Bronchial epithelial cell (primary cell): Measurements from ENCODE around the gene EN2. TPM values are rescaled to one million over a fixed set of nuclear protein-coding genes. Genes with fewer than 3 reads are reported as not detected.

Source experiments
- DNase-seq: peaks from one replicate; pipeline ENCODE4 v3.0.0-alpha.2; 2010; ENCODE audit warnings: low read depth
- FAIRE-seq: peaks from 2 replicates; lab custom pipeline; 2011; peaks lifted over from hg19 to GRCh38; lab: Jason Lieb, UNC
- H3K27me3 ChIP-seq: 2 replicates; pipeline ENCODE4 v1.5.1; 2011; ENCODE audit warnings: low read length; ENCODE audit not compliant: control insufficient read depth, insufficient read depth
- H3K36me3 ChIP-seq: 2 replicates; pipeline ENCODE4 v1.5.1; 2011; ENCODE audit warnings: low read length; ENCODE audit not compliant: control insufficient read depth, insufficient read depth
- H3K4me3 ChIP-seq: 2 replicates; pipeline ENCODE4 v1.5.1; 2011; ENCODE audit warnings: mild to moderate bottlenecking, low read depth, low read length, control low read depth
- total RNA-seq: library from RNA; depleted of rRNA; stranded (reverse); fragments of >200 nt; gene quantifications from 2 replicates; pipeline ENCODE4 v1.2.1, GENCODE V29; 2014
- TF ChIP-seq, protein P1 (sequence below): IDR thresholded peaks from 2 replicates; pipeline ENCODE4 v1.5.1; 2011; ENCODE audit warnings: mild to moderate bottlenecking, moderate library complexity, low read length, control low read depth, inconsistent platforms; ENCODE audit not compliant: insufficient read depth, severe bottlenecking

The EN2 gene
- total RNA-seq, 1 donor from 2014 or later: not detected

GRCh38 chr7:155412416-155413253, 45.3 kb upstream of the EN2 start:
- FAIRE-seq (no peak), DNase-seq (peak; percentile 5)
- H3K4me3 ChIP-seq: no peak overlapping the region
- no peaks in the 10 kb centered on the region for H3K36me3 ChIP-seq
- TF ChIP-seq, protein P1, sequence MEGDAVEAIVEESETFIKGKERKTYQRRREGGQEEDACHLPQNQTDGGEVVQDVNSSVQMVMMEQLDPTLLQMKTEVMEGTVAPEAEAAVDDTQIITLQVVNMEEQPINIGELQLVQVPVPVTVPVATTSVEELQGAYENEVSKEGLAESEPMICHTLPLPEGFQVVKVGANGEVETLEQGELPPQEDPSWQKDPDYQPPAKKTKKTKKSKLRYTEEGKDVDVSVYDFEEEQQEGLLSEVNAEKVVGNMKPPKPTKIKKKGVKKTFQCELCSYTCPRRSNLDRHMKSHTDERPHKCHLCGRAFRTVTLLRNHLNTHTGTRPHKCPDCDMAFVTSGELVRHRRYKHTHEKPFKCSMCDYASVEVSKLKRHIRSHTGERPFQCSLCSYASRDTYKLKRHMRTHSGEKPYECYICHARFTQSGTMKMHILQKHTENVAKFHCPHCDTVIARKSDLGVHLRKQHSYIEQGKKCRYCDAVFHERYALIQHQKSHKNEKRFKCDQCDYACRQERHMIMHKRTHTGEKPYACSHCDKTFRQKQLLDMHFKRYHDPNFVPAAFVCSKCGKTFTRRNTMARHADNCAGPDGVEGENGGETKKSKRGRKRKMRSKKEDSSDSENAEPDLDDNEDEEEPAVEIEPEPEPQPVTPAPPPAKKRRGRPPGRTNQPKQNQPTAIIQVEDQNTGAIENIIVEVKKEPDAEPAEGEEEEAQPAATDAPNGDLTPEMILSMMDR: peak; percentile 62
- H3K27me3 ChIP-seq: no peaks in the 10 kb centered on the region

DNA sequence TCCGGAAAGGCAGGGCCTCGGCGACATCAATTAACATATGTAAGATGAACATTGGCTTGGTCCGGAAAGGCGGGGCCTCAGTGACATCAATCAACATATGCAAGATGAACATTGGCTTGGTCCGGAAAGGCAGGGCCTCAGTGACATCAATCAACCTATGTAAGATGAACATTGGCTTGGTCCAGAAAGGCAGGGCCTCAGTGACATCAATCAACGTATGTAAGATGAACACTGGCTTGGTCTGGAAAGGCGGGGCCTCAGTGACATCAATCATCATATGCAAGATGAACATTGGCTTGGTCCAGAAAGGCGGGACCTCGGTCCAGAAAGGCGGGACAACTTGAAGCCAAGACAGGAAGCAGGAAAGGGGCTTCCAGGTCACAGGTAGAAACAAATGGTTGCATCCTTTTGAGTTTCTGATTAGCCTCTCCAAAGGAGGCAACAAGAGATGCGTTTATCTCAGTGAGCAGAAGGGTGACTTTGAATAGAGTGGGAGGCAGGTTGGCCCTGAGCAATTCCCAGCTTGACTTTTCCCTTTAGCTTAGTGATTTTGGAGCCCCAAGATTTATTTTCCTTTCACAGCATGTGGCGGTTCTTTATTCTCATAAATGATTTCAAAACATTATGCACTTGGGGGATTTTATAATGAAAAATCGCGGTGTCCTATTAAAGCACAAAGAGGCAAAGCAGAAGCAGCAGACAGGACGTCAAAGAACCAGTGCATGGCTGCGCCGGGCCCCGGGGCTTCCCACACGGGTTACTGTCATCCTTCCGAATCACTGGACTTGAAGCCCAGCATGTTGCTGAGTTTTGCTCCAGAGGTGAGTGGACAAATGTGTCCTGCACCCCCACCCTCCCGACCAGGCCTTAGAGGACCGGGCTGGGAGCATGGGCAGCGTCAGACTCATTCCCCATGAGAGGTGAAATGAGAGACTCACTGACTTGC, 43.1 kb upstream of the EN2 start:
- DNase-seq (no peak), FAIRE-seq (peak; percentile 50)
- no peaks in the 10 kb centered on the region for H3K27me3 ChIP-seq
- H3K36me3 ChIP-seq: no peaks in the 10 kb centered on the region
- no peak overlapping the region for H3K4me3 ChIP-seq
- TF ChIP-seq, protein P1: no peak

GRCh38 chr7:155416646-155417380, 41.1 kb upstream of the EN2 start:
- FAIRE-seq: no peak
- H3K36me3 ChIP-seq: no peaks in the 10 kb centered on the region

DNA sequence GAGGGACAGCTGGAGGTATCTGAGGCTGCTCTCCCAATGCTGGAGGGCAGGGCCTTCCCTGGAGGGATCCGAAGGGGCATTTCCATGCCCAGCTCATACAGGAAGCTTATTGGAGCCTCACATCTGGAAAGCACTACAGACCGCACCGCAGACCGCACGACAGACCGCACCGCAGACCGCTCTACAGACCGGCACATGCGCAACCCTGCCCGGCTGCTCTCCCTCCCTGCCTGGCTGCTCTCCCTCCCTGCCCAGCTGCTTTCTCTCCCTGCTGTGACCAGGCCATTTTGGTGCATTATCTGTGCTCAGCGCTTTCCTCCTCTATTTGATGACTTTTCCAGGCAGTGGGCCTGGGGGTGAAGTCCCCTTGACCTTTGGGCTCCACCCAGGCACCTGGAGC, 39.6 kb upstream of the EN2 start:
- Histone ChIP-seq H3K36me3 (no peaks in the 10 kb centered on the region), H3K4me3 (no peak overlapping the region), H3K27me3 (no peaks in the 10 kb centered on the region)
- FAIRE-seq: no peak
- TF ChIP-seq, protein P1: no peak
- DNase-seq: no peak

More at GRCh38 chr7:155416646-155417380, 41.1 kb upstream of the EN2 start:
- Histone ChIP-seq H3K27me3 (no peaks in the 10 kb centered on the region), H3K4me3 (no peak overlapping the region)
- DNase-seq: no peak
- TF ChIP-seq, protein P1: no peak

GRCh38 chr7:155418941-155419755, 38.8 kb upstream of the EN2 start:
- FAIRE-seq: peak; percentile 72

More at GRCh38 chr7:155418941-155419755, 38.8 kb upstream of the EN2 start:
- H3K36me3 ChIP-seq: no peaks in the 10 kb centered on the region
- no peaks in the 10 kb centered on the region for H3K27me3 ChIP-seq
- no peak overlapping the region for H3K4me3 ChIP-seq
- TF ChIP-seq, protein P1: no peak
- no peak for DNase-seq
